ENCODE measurements around the gene GTF3C2.

The GTF3C2 gene

DNA sequence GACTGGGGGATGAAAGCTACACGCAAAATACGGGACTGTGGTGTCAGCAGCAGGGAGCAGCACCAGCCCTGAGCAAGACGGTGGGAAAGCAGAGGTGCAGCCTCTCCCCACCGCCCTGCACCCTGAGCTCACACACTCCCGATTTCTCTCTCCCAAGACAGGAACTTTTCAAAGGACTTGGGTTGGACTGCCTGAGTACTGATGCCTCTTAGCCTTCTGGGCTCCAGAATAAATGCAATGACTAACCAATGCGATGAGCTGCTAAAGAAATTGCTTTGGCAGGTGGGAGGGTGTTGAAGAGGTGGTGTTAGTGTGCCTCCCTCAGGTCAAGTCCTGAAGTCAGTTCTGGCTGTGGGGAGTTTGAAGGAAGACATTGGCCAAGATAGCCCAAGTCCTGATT lies 64.7 kb downstream of the GTF3C2 start:
- no peak for DNase-seq

DNA sequence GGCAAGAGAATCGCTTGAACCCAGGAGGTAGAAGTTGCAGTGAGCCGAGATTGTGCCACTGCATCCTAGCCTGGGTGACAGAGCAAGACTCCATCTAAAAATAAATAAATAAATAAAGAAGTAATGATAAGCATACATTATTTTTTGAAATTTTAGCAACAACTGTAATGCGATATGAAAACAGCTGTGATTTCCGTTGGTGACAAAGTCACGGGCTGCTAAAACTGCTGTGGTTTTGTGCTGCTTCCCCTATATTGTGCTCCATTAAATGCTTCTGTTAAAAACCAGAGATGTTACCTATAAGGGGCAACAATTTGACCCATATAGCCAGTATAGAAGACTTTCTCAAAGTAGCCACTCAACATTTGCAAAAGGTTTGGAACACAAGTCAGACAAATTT lies 66.0 kb downstream of the GTF3C2 start:
- no peak for DNase-seq

DNA sequence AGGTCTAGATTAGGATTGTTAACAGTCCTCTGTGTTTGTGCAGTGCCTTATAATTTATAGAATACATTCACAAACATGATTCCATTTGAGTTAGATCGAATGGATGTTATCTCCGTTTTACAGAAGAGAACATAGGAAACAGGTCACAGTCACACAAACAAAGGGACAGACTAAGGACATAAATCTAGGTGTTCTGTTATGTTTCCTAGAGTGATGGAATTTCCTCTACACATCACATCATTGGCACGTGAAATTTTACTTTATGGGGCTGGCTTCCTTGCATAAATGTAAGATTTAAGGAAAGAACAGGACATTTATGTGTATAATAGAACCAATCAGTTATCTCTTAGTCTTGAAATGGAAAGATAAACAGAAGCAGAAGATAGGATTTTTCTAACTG lies 68.0 kb downstream of the GTF3C2 start:
- no peak for DNase-seq

DNA sequence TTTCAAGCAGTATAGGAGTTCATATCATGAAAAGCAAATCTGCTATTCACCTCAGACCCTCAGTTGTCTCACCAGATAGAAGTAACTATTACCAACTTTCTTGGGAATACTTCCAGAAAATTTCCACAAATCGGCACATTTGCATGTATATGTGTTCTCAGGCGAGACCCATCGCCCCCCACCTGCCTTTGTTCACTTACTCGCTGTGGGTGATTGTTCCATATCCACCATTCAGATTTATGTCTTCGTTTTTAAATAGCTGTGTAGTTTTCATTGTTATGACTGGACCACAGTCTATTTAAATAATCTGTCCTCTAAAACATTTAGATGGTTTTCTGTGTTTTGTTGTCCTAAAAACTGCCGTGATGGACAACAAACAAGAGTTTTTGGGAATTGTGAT lies 71.1 kb downstream of the GTF3C2 start:
- DNase-seq = no peak

DNA sequence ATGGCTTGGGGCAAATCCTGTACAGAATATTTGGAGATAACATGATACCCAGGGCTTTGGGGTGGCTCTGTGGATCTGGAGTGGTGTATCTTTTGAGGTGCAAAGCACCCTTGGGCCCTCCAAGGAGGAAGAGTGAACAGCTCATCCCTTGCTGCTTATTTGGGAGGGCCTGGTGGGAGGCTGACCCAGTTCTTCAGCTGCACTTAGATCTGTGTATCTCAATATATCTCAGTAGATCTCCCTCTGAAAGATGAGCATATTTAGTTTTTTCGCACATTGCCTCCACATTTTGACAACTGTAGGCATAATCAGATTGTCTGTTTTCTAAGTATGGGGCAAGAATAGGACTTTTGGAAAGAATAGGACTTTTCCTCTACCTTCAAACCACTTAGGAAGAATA lies 71.6 kb downstream of the GTF3C2 start:
- DNase-seq = no peak

DNA sequence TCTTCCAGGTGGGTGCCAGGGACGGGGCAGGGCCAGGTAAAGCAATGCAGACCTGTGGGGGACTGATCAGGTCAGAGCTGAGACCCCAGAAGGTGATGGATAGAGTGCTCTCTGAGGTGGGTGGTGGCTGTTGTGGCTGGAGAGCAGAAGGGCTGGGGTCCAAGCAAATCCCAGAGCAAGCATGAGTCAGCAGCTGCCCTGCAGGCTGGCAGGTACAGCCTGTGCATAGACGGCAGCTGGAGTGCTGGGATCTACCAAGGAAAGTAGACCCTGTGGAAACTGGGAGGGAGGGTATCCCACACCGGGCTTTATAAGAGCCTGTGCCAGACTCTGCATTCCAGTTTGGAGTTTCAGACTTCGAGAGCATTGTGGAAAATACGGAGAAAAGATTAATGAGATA lies 73.7 kb downstream of the GTF3C2 start:
- DNase-seq = no peak

DNA sequence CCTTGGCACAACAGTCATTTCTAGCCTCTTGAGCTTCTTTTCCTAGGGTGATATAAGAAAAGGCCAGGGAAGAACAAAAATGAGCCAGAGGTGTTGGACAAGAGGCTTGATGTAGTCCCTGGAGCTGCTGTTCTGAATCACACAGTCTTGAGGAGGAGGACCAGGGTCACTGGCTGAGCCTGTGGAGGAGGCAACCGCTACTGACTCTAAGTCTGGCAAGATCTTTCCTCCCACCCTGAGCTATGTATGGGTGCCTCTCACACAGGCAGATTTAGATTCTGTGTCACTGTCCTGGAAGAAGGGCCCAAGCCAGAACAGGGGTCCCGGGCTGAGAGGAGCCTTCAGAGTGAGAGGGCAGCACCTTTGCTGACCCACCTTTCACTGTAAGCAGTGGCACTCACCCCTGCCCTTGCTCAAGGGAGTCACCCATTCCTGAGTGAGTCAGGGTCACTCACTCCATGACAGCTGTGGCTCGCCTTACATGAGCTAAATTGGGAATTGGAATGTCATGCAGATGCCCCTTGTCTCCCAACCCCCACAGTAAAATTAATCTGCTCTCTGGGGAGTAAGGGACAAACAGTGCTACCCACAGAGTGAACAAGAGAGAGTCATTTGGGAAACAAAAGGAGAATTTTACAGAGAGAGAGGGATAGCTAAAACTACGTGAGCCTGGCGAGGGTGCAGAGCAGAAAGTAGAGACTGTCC lies 74.6 kb downstream of the GTF3C2 start, which contains the start of gene TRIM54:
TSS of gene TRIM54 (plus strand) at position 575 of the 705 bp plus-strand sequence. CDS start 303 bp downstream, outside the sequence.
- no peak for DNase-seq

DNA sequence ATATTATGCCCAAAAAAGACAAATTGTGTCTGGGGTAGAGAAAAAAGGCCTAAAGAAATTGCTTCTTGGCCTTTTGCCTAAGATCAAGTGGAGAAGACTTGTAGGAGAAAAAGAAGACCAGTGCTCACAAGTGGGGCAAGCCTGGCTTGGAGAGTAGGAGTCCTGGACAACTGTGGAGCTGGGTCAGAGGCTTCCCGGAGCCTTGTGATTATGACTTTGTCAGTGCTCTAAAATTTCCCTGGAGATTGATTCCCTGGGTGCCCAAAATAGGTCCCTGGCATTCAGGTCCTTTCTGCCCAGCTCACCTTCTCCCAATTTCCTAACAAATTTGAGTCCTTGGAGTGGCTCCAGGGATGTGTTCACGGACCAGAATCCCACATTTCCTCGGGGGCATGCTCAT lies 75.1 kb downstream of the GTF3C2 start:
- no peak for DNase-seq

DNA sequence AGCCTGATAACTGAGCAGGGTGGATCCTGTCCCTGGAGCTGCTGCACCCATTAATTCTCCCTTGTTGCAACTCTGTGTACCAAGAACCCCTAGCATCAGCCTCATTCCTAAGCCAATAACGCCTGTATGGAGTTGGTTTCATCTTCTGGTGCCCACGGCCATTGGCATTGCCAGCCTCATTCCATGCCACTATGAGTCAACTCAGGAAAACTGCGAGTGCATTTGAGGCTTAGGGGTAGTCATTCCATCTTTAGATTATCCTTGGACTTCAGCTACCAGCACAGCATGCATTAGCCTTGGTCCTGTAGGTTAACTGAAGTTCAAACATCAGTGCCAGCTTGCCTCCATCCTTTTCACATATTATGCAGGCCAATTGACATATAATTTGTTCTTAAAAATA lies 75.7 kb downstream of the GTF3C2 start:
- no peak for DNase-seq

DNA sequence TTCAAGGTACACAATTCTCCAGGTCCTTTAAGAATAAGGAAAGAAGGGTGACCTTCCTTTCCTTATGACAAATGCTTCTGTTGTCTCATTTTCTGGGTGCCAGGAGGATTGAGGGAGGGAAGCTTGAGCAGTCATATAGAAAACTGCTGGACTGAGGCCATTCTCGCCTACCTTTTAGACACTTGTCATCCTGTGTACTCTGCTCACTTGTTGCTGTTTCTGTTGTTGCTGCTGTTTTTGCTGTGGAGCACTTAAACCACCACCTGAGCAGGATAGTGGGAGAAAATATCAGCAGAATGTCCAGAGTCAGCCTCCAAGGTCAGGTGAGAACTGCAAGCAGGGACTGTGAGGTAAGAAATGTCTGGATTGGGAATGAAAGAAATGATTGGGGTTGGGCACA lies 78.6 kb downstream of the GTF3C2 start:
- DNase-seq = no peak
